ENCODE results near the gene SERPINA6. TPM values are rescaled to one million over a fixed set of nuclear protein-coding genes. Genes with fewer than 3 reads are reported as not detected.
"Not testable (repeated sequence)": the region's sequence is repeated elsewhere in the genome, so short reads cannot be mapped to it uniquely, and the experiment has no call there.

The SERPINA6 gene
- total RNA-seq, 2 donors from 2014 or later = 3.4 to 5.7 TPM

DNA sequence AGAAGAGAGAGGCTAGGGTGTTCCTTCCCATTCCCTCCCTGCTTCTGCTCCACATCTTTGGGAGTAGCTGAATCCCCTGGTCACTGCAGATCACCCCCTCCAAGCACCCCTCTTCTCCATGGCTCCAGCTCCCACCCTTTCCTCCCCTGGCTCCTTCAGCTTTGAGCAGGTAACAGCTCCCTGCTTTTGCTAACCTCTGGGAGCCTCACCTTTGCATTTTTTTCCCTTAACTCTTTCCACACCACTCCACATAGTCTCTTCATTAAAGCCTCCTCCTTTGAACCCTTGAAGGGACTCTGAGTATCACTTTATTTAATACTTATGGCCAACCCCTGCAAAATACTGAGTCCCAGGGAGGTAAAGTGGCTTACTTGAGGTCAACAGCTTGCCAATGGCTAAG, 25.7 kb upstream of the SERPINA6 start:
- intact Hi-C loops (cut with DNase I) = no loop called here
- H3K27me3 ChIP-seq = no peaks in the 10 kb centered on the region
- DNase-seq = peak; percentile 4
- H3K27ac ChIP-seq = no peak overlapping the region
- no peaks in the 10 kb centered on the region for H3K4me1 ChIP-seq
- H3K9me3 ChIP-seq = no peaks in the 10 kb centered on the region
- no peaks in the 10 kb centered on the region for H3K36me3 ChIP-seq
- H3K4me3 ChIP-seq = no peak overlapping the region
- TF ChIP-seq, protein P1, sequence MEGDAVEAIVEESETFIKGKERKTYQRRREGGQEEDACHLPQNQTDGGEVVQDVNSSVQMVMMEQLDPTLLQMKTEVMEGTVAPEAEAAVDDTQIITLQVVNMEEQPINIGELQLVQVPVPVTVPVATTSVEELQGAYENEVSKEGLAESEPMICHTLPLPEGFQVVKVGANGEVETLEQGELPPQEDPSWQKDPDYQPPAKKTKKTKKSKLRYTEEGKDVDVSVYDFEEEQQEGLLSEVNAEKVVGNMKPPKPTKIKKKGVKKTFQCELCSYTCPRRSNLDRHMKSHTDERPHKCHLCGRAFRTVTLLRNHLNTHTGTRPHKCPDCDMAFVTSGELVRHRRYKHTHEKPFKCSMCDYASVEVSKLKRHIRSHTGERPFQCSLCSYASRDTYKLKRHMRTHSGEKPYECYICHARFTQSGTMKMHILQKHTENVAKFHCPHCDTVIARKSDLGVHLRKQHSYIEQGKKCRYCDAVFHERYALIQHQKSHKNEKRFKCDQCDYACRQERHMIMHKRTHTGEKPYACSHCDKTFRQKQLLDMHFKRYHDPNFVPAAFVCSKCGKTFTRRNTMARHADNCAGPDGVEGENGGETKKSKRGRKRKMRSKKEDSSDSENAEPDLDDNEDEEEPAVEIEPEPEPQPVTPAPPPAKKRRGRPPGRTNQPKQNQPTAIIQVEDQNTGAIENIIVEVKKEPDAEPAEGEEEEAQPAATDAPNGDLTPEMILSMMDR (IDR thresholded peaks at IDR 0.05) = no peak
- no peak overlapping the region for H3K9ac ChIP-seq (ENCODE audit: low read depth in 2 of 2, low read length in 2 of 2)

DNA sequence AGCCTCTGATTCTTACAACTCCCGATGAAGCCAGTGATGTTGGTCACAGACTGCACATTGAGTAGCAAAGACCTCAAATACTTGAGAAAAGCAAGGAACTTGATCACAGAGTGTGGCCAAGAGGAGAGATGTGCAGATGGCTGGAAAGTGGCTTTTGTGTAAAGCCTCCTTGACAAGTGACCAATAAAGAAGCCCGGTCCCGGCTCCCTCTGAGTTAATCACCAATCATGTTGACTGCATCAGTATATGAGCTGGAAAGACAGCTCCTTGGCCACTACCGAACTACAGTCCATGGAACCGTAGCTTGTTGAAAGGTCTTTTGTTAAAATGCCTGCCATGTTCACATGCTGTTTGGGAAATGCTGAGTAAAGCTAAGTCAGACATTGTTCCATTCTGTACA, 23.7 kb upstream of the SERPINA6 start:
- Histone ChIP-seq H3K9ac (ENCODE audit: low read depth in 2 of 2, low read length in 2 of 2) (no peak overlapping the region), H3K27me3 (no peaks in the 10 kb centered on the region), H3K27ac (no peak overlapping the region), H3K9me3 (no peaks in the 10 kb centered on the region), H3K4me1 (no peaks in the 10 kb centered on the region), H3K36me3 (no peaks in the 10 kb centered on the region), H3K4me3 (no peak overlapping the region)
- TF ChIP-seq, protein P1 (IDR thresholded peaks at IDR 0.05) = no peak
- intact Hi-C loops (cut with DNase I) = no loop called here
- peak; percentile 6 for DNase-seq

DNA sequence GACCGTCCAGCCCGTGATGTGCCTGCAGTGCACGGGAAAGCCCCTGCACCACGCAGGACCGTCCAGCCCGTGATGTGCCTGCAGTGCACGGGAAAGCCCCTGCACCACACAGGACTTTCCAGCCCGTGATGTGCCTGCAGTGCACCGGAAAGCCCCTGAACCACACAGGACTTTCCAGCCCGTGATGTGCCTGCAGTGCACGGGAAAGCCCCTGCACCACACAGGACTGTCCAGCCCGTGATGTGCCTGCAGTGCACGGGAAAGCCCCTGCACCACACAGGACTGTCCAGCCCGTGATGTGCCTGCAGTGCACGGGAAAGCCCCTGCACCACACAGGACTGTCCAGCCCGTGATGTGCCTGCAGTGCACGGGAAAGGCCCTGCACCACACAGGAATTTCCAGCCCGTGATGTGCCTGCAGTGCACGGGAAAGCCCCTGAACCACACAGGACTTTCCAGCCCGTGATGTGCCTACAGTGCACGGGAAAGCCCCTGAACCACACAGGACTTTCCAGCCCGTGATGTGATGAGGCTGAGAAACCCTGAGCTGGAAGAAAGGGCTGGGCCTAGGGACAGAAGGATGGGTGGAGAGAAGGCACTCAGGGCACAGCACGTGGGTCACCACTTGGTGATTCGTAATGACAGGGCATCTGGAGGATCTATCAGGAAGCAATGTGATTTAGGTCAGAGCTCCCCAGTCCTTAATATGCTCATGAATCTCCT, 23.1 kb upstream of the SERPINA6 start:
- peak; percentile 12 for DNase-seq

GRCh38 chr14:94345344-94346064, 22.4 kb upstream of the SERPINA6 start:
- no peaks in the 10 kb centered on the region for H3K36me3 ChIP-seq
- no peaks in the 10 kb centered on the region for H3K27me3 ChIP-seq
- no peak overlapping the region for H3K27ac ChIP-seq
- no peak overlapping the region for H3K4me3 ChIP-seq
- H3K4me1 ChIP-seq = no peaks in the 10 kb centered on the region
- intact Hi-C loops (cut with DNase I) = no loop called here
- no peaks in the 10 kb centered on the region for H3K9me3 ChIP-seq
- TF ChIP-seq, protein P1 (IDR thresholded peaks at IDR 0.05) = no peak
- no peak overlapping the region for H3K9ac ChIP-seq (ENCODE audit: low read depth in 2 of 2, low read length in 2 of 2)
- no peak for DNase-seq

More for the DNA sequence above, 23.1 kb upstream of the SERPINA6 start:
- H3K9me3 ChIP-seq; H3K4me1 ChIP-seq; H3K9ac ChIP-seq (ENCODE audit: low read depth in 2 of 2, low read length in 2 of 2); H3K27ac ChIP-seq; H3K27me3 ChIP-seq; intact Hi-C loops (cut with DNase I); H3K36me3 ChIP-seq; H3K4me3 ChIP-seq: not testable (repeated sequence)

DNA sequence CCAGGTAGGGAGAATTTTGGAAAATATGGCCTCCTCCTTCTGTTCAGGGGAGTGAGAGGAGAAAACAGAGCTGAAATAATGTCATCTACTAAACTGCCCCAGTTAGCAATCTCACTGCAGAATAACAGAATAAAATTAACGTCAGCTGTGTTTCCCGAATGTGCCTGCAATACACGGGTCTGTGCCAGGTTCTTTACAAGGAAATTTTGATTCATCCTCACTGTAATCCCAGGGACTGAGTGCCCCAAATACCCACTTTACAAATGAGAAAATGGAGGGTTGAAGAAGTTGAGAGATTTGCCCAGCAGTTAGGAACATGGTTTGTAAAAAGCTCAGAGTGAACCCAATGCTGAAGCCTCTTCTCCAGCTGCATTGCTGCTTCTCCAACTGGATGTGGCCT, 21.3 kb upstream of the SERPINA6 start:
- Histone ChIP-seq H3K4me1 (no peaks in the 10 kb centered on the region), H3K27ac (no peak overlapping the region), H3K4me3 (no peak overlapping the region), H3K9ac (ENCODE audit: low read depth in 2 of 2, low read length in 2 of 2) (no peak overlapping the region), H3K36me3 (no peaks in the 10 kb centered on the region), H3K9me3 (no peaks in the 10 kb centered on the region), H3K27me3 (no peaks in the 10 kb centered on the region)
- intact Hi-C loops (cut with DNase I) = no loop called here
- TF ChIP-seq, protein P1 (IDR thresholded peaks at IDR 0.05) = no peak
- DNase-seq = no peak
